HG03378 (cell line): ENCODE results near the gene ATOX1.
"Not testable (repeated sequence)": the region's sequence is repeated elsewhere in the genome, so short reads cannot be mapped to it uniquely, and the experiment has no call there.

ENCODE experiments used
- ATAC-seq: cut with Tn5 transposase; IDR thresholded peaks from one replicate; pipeline ENCODE4 v1.9.1; 2021; ENCODE audit warnings: mild to moderate bottlenecking, moderate library complexity; ENCODE audit not compliant: unreplicated experiment

ATOX1 gene, protein sequence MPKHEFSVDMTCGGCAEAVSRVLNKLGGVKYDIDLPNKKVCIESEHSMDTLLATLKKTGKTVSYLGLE

DNA sequence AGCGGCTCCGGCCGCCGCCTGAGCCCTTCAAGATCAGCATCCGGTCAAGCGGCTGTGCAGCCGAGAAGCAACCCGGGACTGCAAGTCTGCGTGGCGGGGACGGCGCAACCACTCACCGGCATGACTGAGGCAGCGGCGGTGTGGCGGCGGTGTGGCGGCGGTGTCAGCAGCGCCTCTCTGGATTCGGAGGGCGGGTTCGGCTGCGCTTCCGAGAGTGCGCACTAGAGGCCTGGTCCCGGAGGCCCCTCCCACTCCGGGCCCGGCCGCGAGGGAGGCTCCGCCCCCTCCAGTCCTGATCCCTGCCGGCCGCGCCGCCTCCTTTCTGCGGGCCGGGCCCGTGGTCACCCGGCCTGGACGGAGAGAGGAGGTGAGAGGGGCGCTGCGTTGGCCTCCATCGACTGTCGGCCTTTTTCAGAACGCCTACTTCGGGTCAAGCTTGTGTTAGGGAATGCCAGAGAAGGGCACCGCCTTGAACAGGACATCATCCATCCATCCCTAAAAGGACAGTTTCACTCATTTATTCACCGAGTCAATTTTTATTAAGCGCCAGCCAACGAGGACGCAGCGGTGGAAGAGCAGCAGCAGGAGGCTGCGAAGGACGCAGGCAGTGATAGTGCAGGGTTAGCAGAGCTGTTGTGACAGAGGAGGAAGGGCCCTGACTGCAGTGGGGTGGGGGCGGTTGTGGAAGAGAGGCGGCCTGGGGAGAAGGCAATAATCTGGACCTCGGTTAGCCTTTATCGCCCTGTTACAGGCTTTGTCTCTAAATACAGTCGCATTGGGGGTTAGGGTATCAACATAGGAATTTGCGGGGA lies at the start of gene ATOX1:
Gene ATOX1 (minus strand): TSS at position 202 of the 812 bp plus-strand sequence. CDS start 80 bp downstream, at position 122.
- ATAC-seq = peak; percentile 83

DNA sequence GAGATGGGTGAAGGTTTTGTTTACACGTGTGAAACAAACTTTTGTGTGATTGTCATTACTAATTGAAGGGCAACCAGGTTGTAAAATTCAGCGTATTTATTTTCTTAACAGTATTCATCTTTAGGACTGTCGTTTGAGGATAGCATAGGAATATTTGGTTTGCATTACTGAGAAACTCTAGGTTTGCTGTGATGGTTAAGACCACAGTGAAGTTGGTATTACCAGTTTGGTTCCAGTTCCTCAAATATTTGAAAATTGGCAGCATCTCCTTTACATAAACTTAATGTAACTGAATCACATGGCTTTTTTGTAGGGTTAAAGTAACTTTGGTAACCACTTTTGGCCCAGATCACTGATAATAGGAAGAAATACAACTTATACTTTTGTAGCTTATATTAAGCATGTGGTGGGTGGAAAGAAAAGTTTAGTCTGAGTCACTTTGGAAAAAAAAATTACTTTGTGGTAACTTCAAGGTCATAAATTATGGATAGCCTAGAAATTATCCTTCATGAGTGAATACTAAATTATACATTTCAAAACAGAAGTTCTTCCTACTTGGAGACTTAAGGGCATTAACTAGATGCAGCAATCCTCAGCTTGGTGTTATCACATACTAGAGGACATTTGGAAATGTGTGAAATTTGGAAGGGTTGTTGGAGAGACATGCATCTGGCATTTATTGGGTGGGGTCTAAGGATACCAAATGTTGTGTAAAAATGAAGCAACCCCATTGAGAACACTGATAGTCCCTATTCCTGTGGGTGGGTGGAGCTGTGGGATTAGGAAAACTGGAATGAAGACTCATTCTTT lies 47.2 kb upstream of the ATOX1 start:
- ATAC-seq = no peak

DNA sequence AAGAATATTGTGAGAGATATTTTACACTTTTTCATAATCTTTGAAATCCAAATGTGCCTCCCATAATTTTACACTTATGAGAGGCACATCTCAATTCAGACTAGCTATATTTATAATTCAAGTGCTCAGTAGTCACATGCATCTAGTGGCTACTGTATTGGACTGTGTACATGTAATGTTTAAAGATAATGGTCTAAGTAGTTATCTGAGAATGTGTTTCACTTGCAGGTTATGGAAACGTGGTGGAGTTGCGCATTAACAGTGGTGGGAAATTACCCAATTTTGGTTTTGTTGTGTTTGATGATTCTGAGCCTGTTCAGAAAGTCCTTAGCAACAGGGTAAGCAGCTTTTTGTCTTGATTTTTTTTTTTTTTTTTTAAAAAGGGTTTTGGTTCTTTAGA lies 42.1 kb upstream of the ATOX1 start:
- no peak for ATAC-seq

DNA sequence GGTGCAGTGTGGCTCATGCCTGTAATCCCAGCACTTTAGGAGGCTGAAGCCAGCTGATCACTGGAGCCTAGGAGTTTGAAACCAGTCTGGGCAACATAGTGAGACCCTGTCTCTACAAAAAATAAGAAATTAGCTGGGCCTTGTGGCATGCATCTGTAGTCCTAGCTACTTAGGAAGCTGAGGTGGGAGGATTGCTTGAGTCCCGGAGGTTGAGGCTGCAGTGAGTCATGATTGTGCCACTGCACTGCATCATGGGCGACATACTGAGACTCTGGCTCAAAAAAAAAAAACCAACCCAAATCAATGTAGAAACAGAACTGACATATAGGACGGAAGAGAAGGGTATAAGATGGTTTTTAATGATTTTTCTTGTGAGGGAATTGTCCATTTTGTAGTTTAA lies 41.0 kb upstream of the ATOX1 start:
- no peak for ATAC-seq

DNA sequence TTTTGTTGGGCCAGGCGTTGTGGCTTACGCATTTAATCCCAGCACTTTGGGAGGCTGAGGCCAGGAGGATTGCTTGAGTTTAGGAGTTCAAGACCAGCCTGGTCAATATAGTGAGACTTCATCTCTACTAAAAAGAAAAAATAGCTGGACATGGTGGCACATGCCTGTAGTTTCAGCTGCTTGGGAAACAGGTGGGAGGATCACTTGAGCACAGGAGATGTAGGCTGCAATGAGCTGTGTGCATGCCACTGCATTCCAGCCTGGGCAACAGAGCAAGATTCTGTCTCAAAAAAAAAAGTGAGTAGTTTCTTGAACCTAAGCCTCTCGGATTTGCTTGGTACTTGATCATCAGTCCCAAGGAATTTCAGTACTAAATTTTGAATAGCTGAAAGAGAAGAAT lies 40.2 kb upstream of the ATOX1 start:
- ATAC-seq = no peak

DNA sequence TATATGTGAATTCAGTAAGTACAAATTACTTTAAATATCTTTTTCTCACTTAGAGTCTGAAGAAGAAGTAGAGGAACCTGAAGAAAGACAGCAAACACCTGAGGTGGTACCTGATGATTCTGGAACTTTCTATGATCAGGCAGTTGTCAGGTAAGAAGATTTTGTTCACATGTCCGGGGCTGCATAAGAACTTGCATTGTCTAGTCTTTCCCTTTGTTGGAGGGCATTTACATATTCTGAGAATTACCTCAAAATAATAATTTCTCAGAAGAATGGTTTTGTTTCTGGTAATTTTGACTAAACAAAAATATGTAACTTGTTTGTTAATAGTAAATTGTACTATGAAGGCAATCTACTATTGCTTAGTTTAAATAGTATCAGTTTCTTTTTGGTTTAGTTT lies 37.0 kb upstream of the ATOX1 start:
- no peak for ATAC-seq

DNA sequence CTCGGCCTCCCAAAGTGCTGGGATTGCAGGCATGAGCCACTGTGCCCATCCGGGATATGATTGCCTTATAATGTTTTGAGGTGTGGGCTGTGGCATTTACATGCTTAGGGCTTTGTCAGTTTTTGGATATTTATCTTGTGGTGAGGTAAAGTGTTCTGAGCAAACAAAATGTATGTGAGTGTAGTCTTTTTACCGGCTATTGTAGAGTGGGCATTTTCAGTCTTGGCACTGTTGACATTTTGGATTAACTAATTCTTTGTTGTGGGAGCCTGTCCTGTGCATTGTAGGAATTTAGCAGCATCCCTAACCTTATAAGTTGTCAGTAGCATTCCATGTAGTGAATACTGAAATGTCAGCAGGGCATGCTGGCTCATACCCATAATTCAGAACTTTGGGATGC lies 34.9 kb upstream of the ATOX1 start:
- ATAC-seq = no peak

DNA sequence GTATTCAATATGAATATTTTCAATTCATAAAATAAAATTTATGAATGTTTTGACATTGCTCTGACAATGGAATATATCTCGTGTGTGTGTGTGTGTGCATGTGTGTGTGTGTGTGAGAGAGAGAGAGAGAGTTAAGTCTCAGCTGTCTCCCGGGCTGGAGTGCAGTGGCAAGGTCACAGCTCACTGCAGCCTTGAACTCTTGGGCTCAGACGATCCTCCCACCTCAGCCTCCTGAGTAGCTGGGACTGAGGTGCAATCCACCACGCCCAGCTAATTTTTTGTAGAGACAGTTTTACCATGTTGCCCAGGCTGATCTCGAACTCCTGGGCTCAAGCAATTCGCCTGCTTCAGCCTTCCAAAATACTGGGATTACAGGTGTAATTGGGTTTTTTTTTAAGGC lies 29.4 kb upstream of the ATOX1 start:
- ATAC-seq = no peak

DNA sequence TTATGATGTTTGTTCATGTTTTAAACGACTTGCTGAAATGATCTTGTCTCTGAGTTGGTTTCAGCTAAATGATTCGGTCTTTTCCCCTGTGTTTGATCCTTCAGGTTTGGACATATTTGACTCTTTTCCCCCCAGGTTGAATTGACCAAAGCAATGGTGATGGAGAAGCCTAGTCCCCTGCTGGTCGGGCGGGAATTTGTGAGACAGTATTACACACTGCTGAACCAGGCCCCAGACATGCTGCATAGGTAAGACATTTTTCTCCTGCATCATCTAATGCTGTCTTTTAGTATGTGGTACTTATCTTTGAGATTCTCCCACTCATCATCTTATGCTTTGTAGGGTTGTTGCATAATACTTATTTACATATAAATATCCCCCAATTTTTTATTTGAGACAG lies 28.0 kb upstream of the ATOX1 start:
- ATAC-seq = no peak

DNA sequence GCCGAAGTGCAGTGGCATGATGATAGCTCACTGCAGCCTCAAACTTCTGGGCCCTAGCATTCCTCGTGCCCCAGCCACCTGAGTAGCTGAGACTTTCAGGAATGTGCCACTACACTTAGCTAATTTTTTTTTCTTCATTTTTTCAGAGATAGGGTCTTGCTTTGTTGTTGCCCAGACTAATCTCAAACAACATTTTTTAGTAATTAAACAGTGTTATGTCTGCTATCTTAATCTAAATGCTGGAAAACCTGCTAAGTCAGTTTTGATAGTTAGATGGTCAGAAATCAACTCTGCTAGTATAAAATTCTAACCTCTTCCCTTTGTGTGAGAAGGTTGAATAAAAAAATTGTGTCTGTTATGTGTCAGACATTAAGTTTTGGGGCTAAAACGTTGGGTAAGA lies 25.7 kb upstream of the ATOX1 start:
- no peak for ATAC-seq

DNA sequence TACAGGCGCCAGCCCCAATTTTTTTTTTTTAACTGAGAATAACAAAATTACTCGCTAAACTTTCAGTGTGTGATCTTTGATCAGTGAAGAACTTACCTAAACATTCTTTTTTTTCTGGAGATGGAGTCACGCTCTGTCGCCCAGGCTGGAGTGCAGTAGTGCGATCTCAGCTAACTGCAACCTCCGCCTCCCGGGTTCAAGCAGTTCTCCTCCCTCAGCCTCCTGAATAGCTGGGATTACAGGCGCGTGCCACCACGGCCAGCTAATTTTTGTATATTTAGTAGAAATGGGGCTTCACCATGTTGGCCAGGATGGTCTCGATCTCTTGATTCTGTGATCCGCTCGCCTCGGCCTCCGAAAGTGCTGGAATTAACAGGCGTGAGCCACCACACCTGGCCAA lies 25.2 kb upstream of the ATOX1 start:
- not testable (repeated sequence) for ATAC-seq

DNA sequence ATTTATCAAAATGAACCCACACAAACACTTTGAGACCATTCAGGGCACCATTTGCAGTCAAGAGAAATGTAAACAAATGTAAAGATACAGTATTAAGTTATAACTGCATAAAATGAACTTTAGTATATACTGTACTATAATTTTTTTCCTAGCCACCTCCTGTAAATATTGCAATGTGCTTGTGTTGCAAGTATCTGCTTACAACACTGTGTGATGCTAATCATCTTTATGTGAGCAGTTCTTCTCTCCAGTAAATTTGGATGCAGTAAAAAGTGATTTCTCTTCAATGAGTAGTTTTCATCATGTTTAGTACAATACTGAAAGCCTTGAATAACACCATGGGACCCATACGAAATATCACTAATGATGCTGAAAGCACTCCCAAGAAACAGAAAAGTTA lies 22.8 kb upstream of the ATOX1 start:
- no peak for ATAC-seq

DNA sequence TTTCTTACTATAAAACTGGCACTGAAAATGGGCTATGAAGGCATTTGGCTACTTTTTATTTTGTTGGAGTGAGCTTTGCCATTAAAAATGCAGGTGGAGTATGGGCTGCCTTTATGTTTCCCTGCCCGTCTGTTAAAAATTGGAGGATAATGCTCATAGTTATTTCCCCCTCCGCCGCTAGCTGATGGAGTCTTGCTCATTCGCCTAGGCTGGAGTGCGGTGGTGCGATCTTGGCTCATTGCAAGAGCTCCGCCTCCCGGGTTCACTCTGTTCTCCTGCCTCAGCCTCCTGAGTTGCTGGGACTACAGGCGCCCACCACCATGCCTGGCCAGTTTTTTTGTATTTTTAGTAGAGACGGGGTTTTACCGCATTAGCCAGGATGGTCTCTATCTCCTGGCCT lies 21.9 kb upstream of the ATOX1 start:
- no peak for ATAC-seq

DNA sequence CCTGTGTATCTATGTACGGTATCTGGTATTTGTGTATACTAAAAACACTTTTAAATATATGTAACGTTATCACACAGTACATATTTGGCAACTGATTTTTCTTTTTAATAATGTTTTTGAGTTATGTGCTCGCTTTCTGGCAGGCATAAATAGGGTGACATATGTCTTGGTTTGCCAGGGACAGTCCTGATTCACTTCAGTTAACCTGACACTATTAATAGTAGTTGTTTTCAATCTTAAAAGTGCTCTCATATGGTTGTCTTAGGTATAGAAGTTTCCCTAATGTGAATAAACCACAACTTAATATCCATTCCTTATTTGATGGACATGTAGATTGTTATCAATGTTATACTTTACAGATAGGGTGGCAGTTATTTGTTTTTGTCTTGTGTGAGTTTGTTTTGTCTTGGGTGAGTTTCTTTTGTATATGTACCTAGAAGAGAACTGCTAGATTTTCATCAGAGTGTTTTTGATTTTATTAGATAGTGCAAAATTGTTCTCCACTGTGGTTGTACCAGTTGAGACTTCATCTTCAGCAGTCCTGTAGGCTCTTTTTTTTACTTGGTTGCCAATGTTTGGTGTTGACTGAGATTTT lies 21.2 kb upstream of the ATOX1 start:
- ATAC-seq = no peak

DNA sequence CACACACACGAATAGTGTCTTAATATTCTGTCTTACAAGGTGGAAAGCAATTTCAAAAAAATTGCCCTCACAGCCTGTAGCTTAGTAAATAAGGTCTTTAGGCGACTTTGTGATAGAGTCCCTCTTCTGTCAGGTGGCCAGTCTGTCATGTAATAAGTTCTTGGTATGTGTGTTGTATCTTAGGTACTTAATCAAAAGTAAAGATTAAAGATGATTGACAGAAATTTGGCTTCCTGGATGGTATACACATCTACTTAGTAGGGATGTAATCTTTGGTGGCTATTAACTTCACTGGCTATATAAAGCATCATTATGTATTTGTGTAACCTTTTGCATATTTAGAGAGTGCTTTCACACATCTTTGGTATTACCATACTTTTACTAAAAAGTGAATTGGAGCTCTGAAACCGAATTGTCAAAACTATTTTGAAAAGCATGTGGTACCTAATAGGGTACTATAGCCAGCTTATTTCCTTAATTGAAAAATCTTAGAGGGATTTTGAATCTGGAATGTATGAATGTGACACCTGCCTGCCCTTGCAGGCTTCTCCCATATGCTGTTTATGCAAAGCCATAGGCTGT lies 16.7 kb upstream of the ATOX1 start:
- ATAC-seq = no peak

DNA sequence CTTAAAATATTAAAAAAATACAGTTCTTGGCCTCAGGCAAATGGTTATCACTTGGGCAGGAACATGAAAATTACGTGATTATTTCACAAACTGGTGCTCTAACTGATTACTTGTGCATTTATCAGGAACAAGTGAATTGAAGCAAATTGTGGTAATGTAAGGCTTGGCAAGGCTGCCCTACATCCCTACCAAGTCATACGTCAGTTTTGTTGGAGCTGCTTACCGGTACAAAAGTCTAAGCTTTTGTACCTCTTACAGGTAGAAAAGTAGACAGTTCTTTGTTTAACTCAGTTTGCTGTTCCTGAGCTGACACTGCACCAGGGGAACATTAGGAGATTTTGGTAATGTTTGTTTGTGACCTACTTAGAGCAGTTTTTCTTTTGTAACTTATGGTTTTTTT lies 15.5 kb upstream of the ATOX1 start:
- ATAC-seq = no peak

DNA sequence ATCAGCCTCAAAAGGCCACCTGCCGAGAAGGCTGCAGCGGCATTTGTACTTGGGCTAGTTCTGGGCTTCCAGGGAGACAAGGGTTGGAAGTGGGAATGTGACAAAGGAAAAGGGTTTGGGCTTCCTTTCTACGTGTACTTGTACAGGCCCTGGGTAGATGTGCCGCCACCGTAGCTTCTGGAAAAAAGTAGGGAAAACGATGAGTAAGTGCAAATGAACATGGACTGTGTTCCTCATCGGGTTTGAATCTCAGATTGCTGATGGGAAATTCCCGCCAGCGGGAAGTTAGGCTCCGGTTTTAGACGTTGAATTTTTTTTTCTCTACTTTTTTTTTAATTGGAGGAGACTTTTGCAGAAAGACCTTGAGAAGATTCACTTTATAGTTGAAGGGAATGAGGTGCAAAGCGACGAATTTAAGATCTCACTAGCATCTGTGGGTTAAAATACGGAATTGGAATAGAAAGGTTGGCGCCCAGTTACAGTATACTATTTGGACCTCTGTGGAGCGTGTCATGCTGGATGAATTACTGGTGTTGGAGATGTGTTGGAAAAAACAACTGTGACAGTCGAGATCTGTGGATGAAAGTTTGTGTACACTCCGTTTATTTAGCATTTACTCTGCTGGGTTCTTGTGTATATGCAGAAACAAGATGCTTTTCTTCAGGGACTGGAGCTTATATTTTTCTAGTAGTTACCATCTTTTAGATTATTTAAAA lies 14.6 kb upstream of the ATOX1 start:
- no peak for ATAC-seq

DNA sequence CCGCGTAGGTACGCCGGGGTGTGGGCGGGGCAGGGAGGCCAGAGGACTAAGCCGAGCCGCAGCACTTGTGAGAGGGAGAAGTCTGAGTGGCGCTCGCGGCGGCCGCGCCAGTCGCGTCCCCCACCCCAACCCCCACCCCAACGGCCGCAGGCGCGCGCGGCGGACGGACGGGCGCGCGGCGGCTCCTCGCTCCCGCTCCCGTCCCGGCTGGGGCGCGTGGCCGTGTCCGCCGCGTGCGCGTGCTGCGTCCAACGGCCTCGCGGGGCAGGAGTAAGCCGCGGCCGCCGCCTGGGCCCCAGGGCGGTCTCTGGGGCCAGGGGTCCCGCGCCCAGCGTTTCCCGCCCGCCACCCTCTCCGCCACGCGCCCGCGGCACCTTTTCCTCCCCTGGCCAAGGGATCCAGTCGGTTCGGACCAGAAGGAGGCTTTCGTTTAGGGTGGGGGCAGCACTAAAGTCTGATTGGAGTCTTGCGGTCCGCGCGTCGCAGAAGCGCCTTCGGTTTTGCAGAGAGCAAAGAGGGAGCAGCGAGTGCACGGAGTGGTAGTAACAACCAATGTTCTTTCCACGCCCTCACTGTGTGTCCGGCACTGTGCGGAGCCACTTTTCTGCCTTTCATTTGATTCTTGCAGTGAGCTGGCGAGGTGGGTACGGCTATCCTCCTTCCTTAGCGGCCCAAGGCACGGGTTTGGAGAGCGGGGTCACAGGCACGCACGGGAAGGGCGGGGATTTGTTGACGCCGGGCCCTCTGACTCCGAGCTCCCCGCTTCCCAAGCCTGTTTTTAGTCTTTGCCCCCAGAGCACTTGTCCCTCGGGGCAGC lies 13.8 kb upstream of the ATOX1 start:
- no peak for ATAC-seq

DNA sequence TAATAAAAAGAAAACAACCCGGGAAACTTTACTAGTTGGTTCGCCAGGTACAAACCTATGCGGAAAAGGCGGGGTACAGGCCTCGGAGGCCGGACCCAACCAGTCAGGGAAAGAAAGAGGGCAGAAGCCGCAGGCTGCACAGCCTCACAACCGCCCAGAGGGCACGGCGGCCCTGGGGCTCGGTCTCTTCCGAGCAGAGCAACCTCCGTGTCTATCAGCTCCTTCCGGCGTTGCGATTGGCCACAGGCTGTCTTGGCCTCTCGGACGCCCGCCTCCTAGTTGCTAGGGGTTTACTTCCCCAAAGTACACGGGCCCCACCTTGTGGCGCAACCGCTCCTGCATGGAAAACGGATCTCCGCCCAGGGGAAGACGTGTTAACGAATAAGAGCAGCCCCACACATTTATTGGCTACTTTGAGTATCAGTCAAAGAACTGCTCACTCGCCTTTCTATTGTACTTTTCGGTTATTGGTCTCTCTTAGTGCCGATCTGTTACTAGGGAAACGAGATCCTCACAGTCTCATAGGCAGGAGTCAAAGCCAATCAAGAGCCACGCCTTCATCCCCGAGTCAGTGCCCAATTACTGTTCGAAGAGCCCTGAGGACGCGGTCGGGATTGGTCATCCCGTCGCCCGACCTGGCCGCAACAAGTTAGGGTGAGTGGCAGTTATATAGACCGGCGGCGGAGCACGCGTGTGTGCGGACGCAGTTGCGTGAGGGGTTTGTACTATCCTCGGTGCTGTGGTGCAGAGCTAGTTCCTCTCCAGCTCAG lies 13.0 kb upstream of the ATOX1 start, which contains the start of gene G3BP1:
Gene G3BP1 (plus strand): TSS at position 696 of the 770 bp plus-strand sequence. CDS start 14,667 bp downstream, outside the sequence.
- ATAC-seq = peak; percentile 92
